T-cell (primary cell): ENCODE results near the gene SYT6. TPM values are rescaled to one million over a fixed set of nuclear protein-coding genes. Genes with fewer than 3 reads are reported as not detected.
A peak's percentile ranks its signal among the peaks of the same experiment; 100 is the strongest.

Experiments
- ATAC-seq, 4 experiments: fragments of 200-7000 bp in 3 of 4; fragments of 150-1000 bp in 1 of 4; cut with Tn5 transposase; replicated peaks in 1 of 4; 1 replicate in 3 of 4; 2 replicates in 1 of 4; pipeline ENCODE4 v1.10.0; 2021; ENCODE audit warnings: moderate library complexity in 3 of 4, mild to moderate bottlenecking in 2 of 4, moderate number of reproducible peaks in 1 of 4
- CTCF ChIA-PET, 2 donors: fragments of 300-600 bp; sonication (Branson Sonifier 250); formaldehyde crosslinking; loops; one replicate each; lab custom pipeline; 2022; ENCODE audit warnings: antibody characterized with exemption in 2 of 2; lab: Charles Lee
- POLR2A ChIA-PET, 2 donors: fragments of 300-600 bp; sonication (Branson Sonifier 250); formaldehyde crosslinking; loops; one replicate each; lab custom pipeline; 2022; ENCODE audit warnings: antibody characterized with exemption in 2 of 2; lab: Charles Lee
- DNase-seq, 35 experiments: peaks; one replicate each; pipeline versions ENCODE4 v3.0.0 to v3.0.0-alpha.2; 2013 to 2023
- H3K27ac ChIP-seq: one replicate; pipeline ENCODE4 v1.5.1; 2013; ENCODE audit warnings: low read length
- H3K27me3 ChIP-seq, 2 experiments: replicated peaks in 1 of 2; 1 replicate in 1 of 2; 2 replicates in 1 of 2; pipeline versions ENCODE4 v1.6.1 to v1.7.0; 2013; ENCODE audit warnings: low read length in 1 of 2, mixed read lengths in 1 of 2; ENCODE audit not compliant: control insufficient read depth in 2 of 2, insufficient read depth in 2 of 2; ENCODE audit errors: extremely low read depth in 1 of 2
- H3K36me3 ChIP-seq, 2 donors: 1 replicate in 1 of 2; 2 replicates in 1 of 2; pipeline versions ENCODE4 v1.6.1 to v1.7.0; 2013; ENCODE audit warnings: low read length in 1 of 2; ENCODE audit not compliant: control insufficient read depth in 2 of 2, insufficient read depth in 1 of 2; ENCODE audit errors: extremely low read depth in 1 of 2
- H3K4me1 ChIP-seq, 2 experiments: 1 replicate in 1 of 2; 2 replicates in 1 of 2; pipeline versions ENCODE4 v1.6.1 to v1.7.0; 2013; ENCODE audit warnings: low read length in 2 of 2, mixed read lengths in 1 of 2; ENCODE audit not compliant: insufficient read depth in 2 of 2, control insufficient read depth in 1 of 2; ENCODE audit errors: extremely low read depth in 1 of 2
- H3K4me3 ChIP-seq, 2 donors: 1 replicate in 1 of 2; 2 replicates in 1 of 2; pipeline versions ENCODE4 v1.5.1 to v1.7.0; 2013; ENCODE audit warnings: mild to moderate bottlenecking in 2 of 2, low read length in 1 of 2, moderate library complexity in 1 of 2; ENCODE audit not compliant: control insufficient read depth in 1 of 2; ENCODE audit errors: extremely low read depth in 1 of 2
- H3K9me3 ChIP-seq: 2 replicates; pipeline ENCODE4 v1.7.0; 2013
- H3K27ac Mint-ChIP-seq, 2 donors: one replicate each; pipeline ENCODE4 v1.8.0; 2020 to 2021; ENCODE audit warnings: mild to moderate bottlenecking in 2 of 2, mixed read lengths in 2 of 2
- H3K27me3 Mint-ChIP-seq, 2 donors: one replicate each; pipeline ENCODE4 v1.8.0; 2021 to 2022; ENCODE audit warnings: mixed read lengths in 2 of 2
- H3K36me3 Mint-ChIP-seq: one replicate; pipeline ENCODE4 v1.8.0; 2021; ENCODE audit warnings: mixed read lengths
- H3K4me1 Mint-ChIP-seq, 3 donors: one replicate each; pipeline ENCODE4 v1.8.0; 2020 to 2022; ENCODE audit warnings: mixed read lengths in 3 of 3, mild to moderate bottlenecking in 1 of 3
- H3K4me3 Mint-ChIP-seq, 3 donors: one replicate each; pipeline ENCODE4 v1.8.0; 2020 to 2022; ENCODE audit warnings: mild to moderate bottlenecking in 3 of 3, mixed read lengths in 3 of 3, moderate library complexity in 3 of 3
- H3K9me3 Mint-ChIP-seq, 3 donors: one replicate each; pipeline ENCODE4 v1.8.0; 2020 to 2022; ENCODE audit warnings: mixed read lengths in 3 of 3
- WGBS: methylation state at CpG from one replicate; pipeline ENCODE4 v1.1.5; 2013; ENCODE audit warnings: missing lambda C conversion rate; ENCODE audit not compliant: insufficient coverage; 5-methylcytosine and 5-hydroxymethylcytosine counted together
- total RNA-seq, 35 experiments: library from RNA in 6 of 35; stranded (reverse) in 6 of 35; fragments of 120-200 nt in 1 of 35; gene quantifications; one replicate each; pipeline versions ENCODE4 v1.2.1 to v1.2.4 and lab custom pipeline; 2013 to 2026

The SYT6 gene
- total RNA-seq, 5 donors from 2014 or later (not counting 1 experiment from before 2014, with no cell fraction given): 0.12 to 0.20 (median 0.18) TPM; not detected in 2

DNA sequence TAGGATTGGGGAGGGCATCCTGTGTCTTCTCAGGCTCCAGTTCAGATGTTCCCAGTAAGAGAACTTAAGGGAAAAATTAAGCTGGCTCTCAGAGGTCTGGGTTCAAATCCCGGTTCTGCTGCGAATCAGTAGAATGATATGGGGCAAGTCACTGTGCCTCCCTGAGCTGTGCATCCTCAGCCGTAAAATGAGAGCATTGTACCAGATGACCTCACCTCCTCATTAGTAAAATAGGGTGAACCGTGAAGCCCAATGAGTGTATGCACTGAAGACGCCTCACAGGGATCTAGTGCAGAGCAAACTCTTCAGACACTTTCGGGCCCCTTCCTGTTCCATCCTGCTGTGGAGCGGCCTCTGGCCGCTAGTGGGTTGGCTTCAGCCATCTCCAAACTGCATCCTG lies 36.0 kb downstream of the SYT6 start:
- Histone ChIP-seq H3K4me3 (no peak overlapping the region), H3K36me3 (no peaks in the 10 kb centered on the region), H3K27me3 (peaks cover 0 to 11% of the 10 kb centered on the region in 2 experiments), H3K4me1 (no peaks in the 10 kb centered on the region), H3K27ac (no peak overlapping the region), H3K9me3 (no peaks in the 10 kb centered on the region)
- ChIA-PET CTCF (no interaction called here), POLR2A (interaction anchor here (0.5 to 0.6 kb wide), 2 partner anchors 9 to 258 kb away, joined by 3 to 5 read pairs; no protein-coding TSS in a partner anchor)
- no peak for ATAC-seq
- Mint-ChIP-seq H3K27me3 (peaks cover 0 to 3% of the 10 kb centered on the region in 2 donors), H3K9me3 (no peaks in the 10 kb centered on the region), H3K27ac (no peak overlapping the region), H3K36me3 (no peaks in the 10 kb centered on the region), H3K4me1 (peaks cover 11 to 14% (median 12%) of the 10 kb centered on the region in 3 donors), H3K4me3 (no peak overlapping the region)
- no peak for DNase-seq
- WGBS: 77% methylated on average over 4 of the region's 8 CpGs

DNA sequence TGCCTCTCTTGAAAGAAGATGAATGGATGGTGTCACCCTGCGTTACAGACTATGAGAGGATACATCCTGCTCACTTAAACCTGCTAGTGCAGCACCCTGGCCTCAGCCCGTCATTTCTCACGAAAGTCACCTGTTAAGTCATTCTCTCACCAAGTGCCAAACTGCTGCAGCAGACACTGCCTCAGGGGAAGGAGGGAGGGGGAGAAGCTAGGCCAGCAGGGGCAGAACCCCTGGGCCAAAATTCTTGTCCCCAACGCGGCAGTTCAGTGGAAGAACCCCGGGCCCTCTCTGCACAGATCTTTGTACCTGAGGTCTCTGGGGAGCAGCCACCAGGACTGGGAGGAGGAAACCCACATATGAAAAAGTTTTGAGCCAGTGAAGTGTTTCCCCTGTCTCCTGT lies 37.6 kb downstream of the SYT6 start:
- no peaks in the 10 kb centered on the region for H3K4me1 ChIP-seq
- H3K4me1 Mint-ChIP-seq: peaks cover 11 to 14% (median 12%) of the 10 kb centered on the region in 3 donors
- no peaks in the 10 kb centered on the region for H3K36me3 ChIP-seq
- 60% methylated on average over 2 of the region's 6 CpGs for WGBS
- H3K27me3 ChIP-seq: peaks cover 0 to 15% of the 10 kb centered on the region in 2 experiments
- H3K9me3 Mint-ChIP-seq: no peaks in the 10 kb centered on the region
- no peak overlapping the region for H3K27ac ChIP-seq
- no peaks in the 10 kb centered on the region for H3K36me3 Mint-ChIP-seq
- CTCF ChIA-PET: no interaction called here
- no peak overlapping the region for H3K27ac Mint-ChIP-seq
- ATAC-seq (no peak), DNase-seq (no peak)
- H3K27me3 Mint-ChIP-seq: peaks cover 0 to 3% of the 10 kb centered on the region in 2 donors
- no peak overlapping the region for H3K4me3 ChIP-seq
- no peaks in the 10 kb centered on the region for H3K9me3 ChIP-seq
- no peak overlapping the region for H3K4me3 Mint-ChIP-seq
- POLR2A ChIA-PET: no interaction called here

DNA sequence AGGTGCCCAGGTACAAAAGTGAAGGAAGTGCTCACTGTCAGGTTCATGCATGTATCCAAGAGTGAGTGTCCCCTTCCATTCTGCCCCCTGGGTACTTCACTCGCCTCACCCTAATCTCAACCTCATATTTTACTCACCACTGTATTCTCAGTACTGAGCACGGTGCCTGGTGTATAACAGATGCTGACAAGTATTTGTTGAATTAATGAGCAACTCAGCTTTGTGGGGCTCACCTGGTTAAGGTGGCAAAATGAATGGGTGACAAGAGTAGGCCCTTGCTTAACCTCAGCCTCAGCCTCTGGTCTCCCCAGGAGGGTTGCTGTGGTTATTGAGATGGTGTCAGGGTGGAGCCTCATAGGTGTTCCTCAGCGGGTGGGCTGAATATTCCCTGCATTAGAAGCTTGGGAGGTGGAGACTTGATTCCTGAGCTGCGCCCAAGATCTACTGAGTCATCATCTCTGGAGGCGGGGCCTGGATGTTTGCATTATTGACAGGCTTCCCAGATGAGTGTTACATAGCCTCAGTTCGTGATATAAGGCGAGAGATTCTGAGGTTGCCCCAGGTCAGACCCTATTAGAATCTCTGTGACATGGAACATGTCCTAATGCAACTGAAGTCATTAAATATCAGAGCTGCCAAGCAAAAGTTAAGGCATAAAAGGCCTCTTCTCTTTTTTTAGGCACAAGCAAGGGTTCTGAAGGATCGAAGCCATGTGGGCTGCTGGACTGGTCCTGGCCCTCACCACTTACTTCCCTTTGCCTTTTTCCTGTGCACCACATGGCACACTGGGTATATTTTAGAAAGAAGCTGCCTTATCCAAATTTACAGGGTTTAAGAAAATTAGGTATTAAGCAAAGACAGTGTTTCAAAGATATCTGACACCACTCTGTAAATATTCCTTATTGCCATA lies 39.2 kb downstream of the SYT6 start:
- Mint-ChIP-seq H3K27me3 (peaks cover 0 to 3% of the 10 kb centered on the region in 2 donors), H3K4me1 (peaks cover 11 to 14% (median 12%) of the 10 kb centered on the region in 3 donors), H3K36me3 (no peaks in the 10 kb centered on the region), H3K27ac (no peak overlapping the region), H3K4me3 (no peak overlapping the region), H3K9me3 (no peaks in the 10 kb centered on the region)
- CTCF ChIA-PET: no interaction called here
- POLR2A ChIA-PET: no interaction called here
- Histone ChIP-seq H3K4me3 (no peak overlapping the region), H3K27ac (no peak overlapping the region), H3K9me3 (no peaks in the 10 kb centered on the region), H3K27me3 (peaks cover 0 to 15% of the 10 kb centered on the region in 2 experiments), H3K36me3 (no peaks in the 10 kb centered on the region), H3K4me1 (no peaks in the 10 kb centered on the region)
- DNase-seq (no peak), ATAC-seq (no peak)
- WGBS: 88% methylated on average over 5 of the region's 8 CpGs

- Mint-ChIP-seq H3K4me1 (peaks cover 11 to 14% (median 12%) of the 10 kb centered on the region in 3 donors), H3K36me3 (no peaks in the 10 kb centered on the region)
- ATAC-seq: no peak
These were observed 40.1 kb downstream of the SYT6 start for GRCh38 chr1:114113411-114114184.

DNA sequence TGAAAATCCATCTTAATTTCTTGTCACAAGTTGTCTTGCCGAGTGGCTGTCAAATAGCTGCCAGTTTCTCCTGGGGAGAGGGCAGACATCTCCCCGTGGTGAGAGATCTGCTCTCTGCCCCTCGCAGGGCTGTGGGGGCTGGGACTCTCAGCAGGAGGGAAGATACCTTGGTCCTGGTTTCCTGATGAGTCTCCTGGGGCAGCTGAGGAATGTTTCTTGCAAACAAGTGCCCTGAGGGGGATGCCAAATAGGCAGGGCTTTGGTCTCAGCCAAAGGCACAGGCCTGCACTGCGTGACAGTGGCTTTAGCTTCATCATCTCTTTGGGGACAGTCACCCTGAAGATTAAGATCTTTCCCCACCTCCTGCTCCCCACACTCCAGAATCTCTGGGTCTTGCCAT lies 40.9 kb downstream of the SYT6 start:
- ChIA-PET POLR2A (no interaction called here), CTCF (no interaction called here)
- H3K4me1 ChIP-seq: no peaks in the 10 kb centered on the region
- no peaks in the 10 kb centered on the region for H3K9me3 ChIP-seq
- Mint-ChIP-seq H3K9me3 (no peaks in the 10 kb centered on the region), H3K36me3 (no peaks in the 10 kb centered on the region), H3K27me3 (no peaks in the 10 kb centered on the region), H3K4me1 (peaks cover 11 to 14% (median 12%) of the 10 kb centered on the region in 3 donors), H3K27ac (no peak overlapping the region), H3K4me3 (no peak overlapping the region)
- H3K36me3 ChIP-seq: no peaks in the 10 kb centered on the region
- no peak overlapping the region for H3K4me3 ChIP-seq
- WGBS: 91% methylated on average over 4 of the region's 4 CpGs
- no peak for ATAC-seq
- DNase-seq: no peak
- H3K27me3 ChIP-seq: peaks cover 0 to 6% of the 10 kb centered on the region in 2 experiments
- H3K27ac ChIP-seq: no peak overlapping the region

More at GRCh38 chr1:114113411-114114184, 40.1 kb downstream of the SYT6 start:
- no peaks in the 10 kb centered on the region for H3K9me3 ChIP-seq
- H3K27ac Mint-ChIP-seq: no peak overlapping the region
- DNase-seq: peak in 1 of 35 experiments; percentile 11
- H3K27me3 ChIP-seq: peaks cover 0 to 12% of the 10 kb centered on the region in 2 experiments
- POLR2A ChIA-PET: no interaction called here
- H3K27me3 Mint-ChIP-seq: peaks cover 0 to under 1% of the 10 kb centered on the region in 2 donors
- H3K36me3 ChIP-seq: no peaks in the 10 kb centered on the region
- no peaks in the 10 kb centered on the region for H3K4me1 ChIP-seq
- no peak overlapping the region for H3K4me3 ChIP-seq
- CTCF ChIA-PET: interaction anchor here in 1 of 2 donors (0.5 kb wide), 1 partner anchor 603 kb away, joined by 7 read pairs; no protein-coding TSS in a partner anchor
- no peak overlapping the region for H3K4me3 Mint-ChIP-seq
- H3K27ac ChIP-seq: no peak overlapping the region
- H3K9me3 Mint-ChIP-seq: no peaks in the 10 kb centered on the region
- WGBS: 40% methylated on average over 9 of the region's 10 CpGs
